Ramos (cell line): ENCODE measurements around the gene C12orf60.

Experiments used
- in situ Hi-C: fragments of 300-500 bp; cut with MboI; formaldehyde crosslinking; loops from one replicate; pipeline ENCODE4 v1.14.3; 2022; ENCODE audit warnings: low sequenced_read_pairs; ENCODE audit not compliant: unreplicated experiment

C12orf60 gene

DNA sequence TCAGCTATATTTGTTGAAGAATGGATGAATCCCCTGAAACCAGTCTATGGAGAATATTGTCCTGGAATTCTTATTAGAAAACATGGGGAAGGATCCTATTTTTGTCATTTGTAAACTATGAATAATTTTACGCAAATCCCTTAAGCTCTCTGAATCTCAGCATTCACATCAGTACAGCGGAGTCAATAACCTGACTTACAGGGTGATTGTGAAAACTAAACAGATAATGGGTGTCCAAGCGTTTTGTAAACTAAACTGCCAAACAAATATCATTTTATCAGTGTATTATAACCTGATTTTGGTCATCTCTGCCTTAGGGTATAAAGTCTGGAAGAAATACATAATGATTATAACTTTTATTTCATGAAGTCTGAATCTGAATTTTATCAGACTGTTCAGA lies 29.9 kb downstream of the C12orf60 start:
- in situ Hi-C loops, result loop anchor here (25.0 kb wide), 1 partner anchor 429 kb away; no protein-coding TSS in a partner anchor

DNA sequence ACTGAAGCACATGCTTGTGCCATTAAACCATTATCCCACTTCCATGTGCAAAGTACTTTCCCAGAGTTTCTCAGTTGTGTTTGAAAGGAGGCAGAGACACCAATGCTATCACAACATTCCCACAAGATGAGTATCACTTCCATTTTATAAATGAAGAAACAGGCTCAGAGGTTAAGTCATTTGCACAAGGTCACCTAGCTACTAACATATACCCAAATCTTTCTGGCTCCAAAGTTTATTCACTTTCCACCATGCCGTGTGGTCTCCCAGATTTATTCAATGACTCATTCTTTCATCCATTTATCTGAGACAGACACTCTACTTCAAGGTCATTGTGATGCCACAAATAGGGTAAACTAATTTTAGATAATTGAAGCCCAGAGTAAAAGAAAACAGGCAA lies 30.5 kb downstream of the C12orf60 start:
- in situ Hi-C loops, result loop anchor here (25.0 kb wide), 1 partner anchor 428 kb away; no protein-coding TSS in a partner anchor

DNA sequence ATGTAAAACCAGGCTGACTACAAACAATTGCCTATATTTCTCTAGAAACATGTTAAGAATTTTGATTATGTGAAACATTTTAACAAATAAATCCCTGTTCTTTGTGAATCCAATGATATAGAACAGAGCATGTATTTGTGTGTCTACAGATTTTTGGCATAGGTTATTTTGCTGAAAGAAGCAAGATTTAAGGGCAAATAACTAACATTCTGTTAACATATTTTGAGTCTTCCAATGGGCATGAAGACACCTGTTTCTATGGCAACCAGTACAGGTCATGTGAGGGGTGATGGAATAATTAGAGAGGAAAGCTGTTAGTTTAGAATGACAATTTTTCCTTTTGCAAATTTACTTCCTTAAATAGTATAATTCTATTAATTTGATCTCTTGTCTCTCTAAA lies 31.0 kb downstream of the C12orf60 start:
- in situ Hi-C loops, result loop anchor here (25.0 kb wide), 1 partner anchor 428 kb away; no protein-coding TSS in a partner anchor

DNA sequence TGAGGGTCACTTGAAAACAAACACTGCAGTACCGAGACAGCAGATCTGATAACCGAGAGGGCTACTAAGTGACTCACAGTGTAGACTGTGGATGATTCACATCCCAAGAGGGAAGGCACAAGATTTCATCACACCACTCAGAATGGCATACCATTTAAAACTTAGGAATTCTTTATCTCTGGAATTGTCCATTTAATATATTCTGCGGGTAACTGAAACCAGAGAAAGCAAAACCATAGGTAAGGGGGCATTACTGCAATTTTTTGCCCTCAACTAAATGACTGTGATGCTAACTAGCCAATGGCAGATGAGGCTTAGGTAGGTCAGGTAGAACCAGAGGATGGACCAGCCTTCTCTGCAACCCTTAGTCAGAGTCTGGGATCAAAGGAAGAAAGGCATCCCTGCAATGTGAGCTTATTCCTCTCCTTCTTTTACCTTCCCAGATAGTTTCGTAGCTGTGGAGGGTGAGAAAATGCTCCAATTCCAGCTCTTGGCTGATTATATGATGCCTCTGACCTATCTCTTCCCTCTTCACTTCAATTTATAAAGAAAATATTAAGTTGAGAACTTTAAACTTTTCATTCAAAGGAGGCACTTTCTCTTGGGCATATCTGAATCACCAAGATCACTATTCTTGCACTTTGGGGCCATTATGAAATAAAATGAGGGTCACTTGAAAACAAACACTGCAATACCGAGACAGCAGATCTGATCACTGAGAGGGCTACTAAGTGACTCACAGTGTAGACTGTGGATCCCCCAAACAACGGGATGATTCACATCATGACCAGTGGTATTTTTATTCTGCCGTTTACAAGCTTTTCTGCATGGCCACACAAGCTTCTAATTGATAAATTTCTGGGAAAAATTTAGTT lies 33.1 kb downstream of the C12orf60 start:
- in situ Hi-C loops, result loop anchor here (25.0 kb wide), 1 partner anchor 426 kb away; no protein-coding TSS in a partner anchor

DNA sequence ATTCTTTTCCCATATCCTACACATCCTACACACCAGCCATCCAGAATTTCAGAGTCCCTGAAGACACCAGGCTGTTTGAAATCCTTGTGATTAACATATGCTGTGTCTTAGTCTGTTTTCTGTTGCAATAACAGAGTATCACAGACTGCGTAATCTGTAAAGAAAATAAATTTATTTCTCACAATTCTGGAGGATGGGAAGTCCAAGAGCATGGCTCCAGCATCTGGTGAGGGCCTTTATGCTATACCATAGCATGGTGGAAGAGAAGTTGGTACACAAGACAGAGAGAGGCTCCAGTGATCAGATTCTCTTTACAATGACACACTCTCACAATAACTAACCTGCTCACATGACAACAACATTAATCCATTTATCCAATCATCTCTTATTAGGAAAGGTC lies 35.8 kb downstream of the C12orf60 start:
- in situ Hi-C loops, result loop anchor here (25.0 kb wide), 1 partner anchor 423 kb away; no protein-coding TSS in a partner anchor

DNA sequence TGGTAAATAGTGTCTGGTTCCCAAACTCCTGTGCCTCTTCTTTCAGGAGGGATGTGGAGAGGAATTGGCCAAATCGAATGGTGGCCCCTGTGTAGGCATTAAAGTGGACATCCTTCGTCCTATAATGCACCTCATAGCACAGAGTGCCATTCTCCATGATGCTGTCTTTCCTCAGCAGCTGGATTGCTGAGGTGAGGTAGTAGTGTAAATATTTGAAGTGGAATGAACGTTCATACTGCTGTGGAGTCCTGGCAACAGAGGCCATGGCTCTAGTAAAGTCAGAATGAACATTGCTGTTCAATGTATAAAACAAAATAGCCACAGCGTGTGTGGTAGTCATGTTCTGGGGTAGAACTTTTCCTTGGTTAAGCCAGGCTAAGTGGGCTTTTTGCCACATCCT lies 37.1 kb downstream of the C12orf60 start:
- in situ Hi-C loops, result loop anchor here (25.0 kb wide), 1 partner anchor 422 kb away; no protein-coding TSS in a partner anchor

DNA sequence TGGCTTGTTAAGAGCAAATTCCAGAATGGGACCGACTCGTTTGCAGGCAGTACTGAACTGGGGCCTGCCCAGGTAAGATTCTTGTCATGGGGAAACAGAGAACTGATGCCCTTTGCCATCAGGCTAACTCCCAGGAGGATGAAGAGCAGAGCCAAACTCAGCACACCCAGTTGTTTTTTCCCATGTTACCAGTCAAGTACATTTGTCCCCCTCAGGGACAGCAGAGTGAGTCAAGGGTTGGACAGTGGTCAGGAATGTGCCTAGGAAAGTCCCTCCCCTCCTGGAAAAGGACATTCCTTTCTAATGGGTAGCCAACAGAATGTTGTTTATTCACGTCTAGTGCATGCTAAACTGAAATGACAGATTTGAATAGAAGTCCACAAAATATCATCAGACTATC lies 38.3 kb downstream of the C12orf60 start:
- in situ Hi-C loops, result loop anchor here (25.0 kb wide), 1 partner anchor 421 kb away; no protein-coding TSS in a partner anchor

DNA sequence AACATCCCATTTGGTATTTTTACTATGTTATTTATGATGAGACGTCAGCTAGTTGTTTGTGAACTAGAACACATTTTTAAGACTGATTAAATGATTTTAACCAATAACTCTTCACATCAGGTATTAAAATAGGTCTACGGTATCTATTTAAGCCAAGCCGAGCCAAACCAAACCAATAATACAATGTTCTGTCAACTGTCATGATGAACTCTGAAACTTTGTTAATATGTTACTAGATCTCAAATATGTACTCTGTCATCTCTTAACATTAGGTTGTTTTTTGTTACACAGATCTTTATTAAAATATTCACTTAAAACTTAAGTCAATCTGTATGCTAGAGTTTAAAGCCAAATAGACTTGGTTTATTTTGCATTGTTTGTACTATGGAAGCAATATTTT lies 38.8 kb downstream of the C12orf60 start:
- in situ Hi-C loops, result loop anchor here (25.0 kb wide), 1 partner anchor 420 kb away; no protein-coding TSS in a partner anchor

DNA sequence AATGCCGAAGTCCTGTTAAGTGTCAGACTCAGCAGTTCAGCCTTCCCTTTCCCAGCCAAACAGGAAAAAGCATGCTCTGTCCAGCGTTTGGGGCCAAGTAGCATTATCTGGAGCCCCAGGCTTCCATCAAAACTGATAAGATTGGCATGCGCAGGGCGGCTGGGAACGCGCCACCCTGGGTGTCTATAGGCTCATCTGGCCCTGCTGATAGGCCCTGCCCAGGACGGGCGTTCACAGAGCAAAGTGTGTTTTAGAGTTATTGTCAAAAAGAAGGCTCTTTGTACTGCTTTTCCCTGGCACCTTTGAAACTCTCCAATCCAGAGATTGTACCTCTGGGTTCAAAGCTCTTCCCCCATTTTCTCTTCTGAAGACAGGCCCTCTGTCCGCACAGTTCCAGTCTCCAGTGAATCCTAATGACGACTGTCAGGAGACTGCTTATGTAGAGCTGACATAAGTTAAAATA lies 40.0 kb downstream of the C12orf60 start, which contains the start of gene ART4:
ART4 (minus strand) TSS at position 102 of the 463 bp plus-strand sequence. CDS start 413 bp downstream, outside the sequence.
- in situ Hi-C loops, result loop anchor here (25.0 kb wide), 1 partner anchor 419 kb away; no protein-coding TSS in a partner anchor

DNA sequence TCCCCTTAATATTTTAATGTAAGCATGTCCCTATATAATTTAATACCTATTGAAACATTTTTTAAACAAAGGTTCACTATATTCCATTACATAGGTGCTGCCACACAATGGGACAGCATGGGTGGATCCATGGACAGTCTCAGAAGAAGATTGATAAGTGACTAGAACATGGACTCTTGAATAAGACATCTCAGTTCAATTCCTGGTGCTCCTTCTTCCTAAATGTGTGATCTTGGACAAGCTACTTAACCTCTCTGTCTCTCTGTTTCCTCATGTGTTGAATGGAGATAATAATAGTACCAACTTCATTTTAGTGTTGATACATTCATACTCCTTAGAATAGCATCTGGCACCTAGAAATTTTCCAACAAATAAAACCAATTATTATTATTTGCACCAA lies 40.9 kb downstream of the C12orf60 start:
- in situ Hi-C loops, result loop anchor here (25.0 kb wide), 1 partner anchor 418 kb away; no protein-coding TSS in a partner anchor

DNA sequence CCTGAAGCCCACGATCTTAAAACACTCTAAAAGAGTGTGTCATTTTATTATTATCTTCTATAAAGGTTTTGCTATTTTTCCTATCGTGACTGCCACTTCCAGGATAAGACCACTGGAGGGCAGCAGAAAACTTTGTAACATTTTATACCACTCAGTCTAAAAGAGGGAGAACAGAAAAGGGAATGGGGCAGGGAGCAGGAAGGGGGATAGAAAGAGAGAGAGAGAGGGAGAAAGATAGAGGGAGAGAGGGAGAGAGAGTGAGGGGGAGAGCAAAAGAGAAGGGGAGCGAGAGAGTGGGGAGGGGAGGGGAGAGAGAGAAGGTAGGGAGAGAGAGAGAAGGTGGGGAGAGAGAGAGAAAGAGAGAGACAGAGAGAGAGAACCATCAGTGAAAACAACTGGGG lies 41.9 kb downstream of the C12orf60 start:
- in situ Hi-C loops, result loop anchor here (5.0 to 25.0 kb wide), 2 partner anchors 152 to 417 kb away; no protein-coding TSS in a partner anchor

DNA sequence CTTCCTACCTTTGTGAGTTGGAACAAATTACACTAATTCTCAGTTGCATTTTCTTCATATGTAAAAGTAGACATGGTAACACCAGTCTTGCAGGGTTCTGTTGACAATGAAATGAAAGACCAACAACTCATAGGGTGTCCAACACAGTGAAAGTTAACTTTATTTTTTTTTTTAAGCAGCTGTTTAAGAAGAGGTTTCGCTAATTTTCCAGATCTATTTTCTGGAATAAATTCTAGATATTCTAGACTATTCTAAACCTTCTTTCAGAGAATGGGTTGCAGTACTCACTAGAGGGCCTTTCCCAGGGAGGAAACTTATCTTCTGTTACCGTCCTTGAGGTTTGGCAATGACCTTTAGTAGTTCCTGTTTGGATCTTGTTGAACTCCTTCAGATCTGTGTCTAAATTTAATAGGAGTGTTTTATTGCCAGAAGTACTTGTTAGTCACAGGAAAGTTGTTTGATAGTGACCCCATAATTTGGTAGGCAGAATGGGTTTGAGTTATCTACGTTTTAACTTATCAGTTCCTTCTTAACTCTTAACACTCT lies 42.6 kb downstream of the C12orf60 start:
- in situ Hi-C loops, result loop anchor here (5.0 to 25.0 kb wide), 2 partner anchors 151 to 416 kb away; no protein-coding TSS in a partner anchor

DNA sequence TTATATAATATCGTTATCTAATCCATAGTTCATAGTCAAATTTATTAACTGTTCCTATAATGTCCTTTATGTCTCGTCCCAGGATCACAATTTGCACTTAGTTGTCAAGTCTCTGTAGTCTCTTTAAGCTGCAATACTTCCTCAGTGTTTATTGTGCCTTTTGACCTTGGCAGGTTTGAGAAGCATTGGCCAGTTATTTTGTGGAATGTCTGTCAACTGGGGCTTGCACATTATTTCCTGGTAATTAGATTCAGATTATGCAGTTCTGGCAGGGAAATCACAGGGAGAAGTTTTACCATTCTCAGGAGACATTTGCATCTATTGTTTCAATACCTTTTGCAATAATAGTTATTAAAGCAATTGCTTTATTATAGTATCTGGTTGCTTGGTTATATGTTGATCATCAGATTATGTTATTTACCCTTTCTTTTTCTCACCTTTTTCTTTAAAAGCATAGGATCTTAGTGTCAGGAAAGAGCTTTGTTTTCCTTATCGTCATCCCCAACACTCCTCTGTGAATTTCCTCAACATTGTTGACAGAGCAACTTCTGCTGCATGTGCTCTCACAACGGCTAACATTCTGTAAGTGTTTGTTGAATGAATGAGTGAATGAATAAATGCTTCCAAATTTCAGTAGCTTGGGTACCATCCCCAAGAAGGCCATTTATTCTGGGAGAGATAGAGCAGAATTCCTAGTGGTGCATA lies 43.6 kb downstream of the C12orf60 start:
- in situ Hi-C loops, result loop anchor here (5.0 to 25.0 kb wide), 2 partner anchors 150 to 415 kb away; no protein-coding TSS in a partner anchor

DNA sequence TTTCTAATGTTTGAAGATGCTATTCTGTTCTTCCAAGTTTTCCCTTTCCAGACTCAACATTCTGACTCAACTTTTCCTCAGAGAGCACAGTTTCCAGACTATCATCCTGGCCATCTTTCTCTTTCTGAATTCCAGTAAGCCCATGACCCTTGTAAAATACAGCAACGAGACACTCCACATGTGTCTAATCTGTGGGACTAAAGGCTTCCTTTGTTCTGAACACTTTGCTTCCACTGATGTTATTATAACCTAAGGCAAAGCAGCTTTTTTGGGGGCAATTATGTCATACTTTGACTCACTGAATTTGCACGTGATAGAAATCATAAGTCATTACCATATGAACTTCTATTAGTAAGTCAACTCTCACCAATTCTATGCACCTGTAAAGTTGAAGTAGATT lies 46.2 kb downstream of the C12orf60 start:
- in situ Hi-C loops, result loop anchor here (5.0 to 25.0 kb wide), 2 partner anchors 148 to 413 kb away; no protein-coding TSS in a partner anchor

DNA sequence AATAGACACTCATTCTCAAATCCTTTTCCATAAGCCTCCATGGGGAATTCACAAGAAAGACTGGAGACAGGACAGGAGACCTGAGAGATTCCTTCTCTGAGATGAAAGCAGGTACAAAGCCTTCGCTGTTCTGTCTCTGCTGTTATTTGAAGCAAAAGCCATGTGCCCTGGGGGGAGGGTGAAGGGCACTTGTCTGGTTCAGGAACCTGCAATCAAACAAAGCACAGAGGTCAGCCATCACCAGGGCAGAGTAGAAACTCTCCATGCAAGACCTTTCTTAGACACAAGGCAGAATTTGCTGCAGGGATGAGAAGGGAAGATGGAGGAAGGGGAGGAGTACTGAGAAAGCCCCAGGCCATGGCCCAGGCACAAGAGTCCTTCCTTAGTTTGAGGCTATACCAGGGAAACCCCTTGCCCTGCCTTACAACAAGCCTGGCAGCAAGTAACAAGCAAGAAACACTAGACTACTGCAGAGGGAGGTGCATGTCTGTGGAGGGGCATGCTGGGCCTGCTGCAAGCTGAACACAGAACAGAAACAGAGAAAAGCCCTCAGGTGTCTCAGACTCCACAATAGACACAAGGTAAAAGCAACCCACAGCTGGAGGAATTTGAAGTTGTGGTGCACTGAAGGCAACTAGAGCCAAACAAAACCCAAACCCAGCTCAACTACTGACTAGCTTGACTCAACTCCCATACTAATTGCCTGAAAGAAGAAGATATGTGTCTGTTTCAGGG lies 47.6 kb downstream of the C12orf60 start:
- in situ Hi-C loops, result no loop called here

DNA sequence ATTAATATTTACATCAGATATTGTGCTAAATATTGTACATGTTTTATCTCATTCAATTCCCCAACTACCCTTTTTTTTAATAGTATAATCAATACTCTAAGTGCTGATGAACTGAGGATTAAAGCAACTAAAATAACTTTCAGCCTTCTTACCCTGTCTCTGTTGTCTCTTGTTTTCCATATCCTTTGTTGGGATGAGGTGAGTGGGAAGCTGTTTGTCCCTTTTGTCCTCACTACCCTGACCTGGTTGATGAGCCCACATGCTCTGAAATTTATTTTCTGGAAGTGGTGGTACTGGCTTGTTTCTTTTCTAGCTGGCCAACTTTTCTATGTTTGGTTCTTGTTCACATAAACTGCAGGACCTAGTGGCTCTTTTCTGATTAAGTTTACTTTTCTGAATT lies 49.4 kb downstream of the C12orf60 start:
- in situ Hi-C loops, result no loop called here

DNA sequence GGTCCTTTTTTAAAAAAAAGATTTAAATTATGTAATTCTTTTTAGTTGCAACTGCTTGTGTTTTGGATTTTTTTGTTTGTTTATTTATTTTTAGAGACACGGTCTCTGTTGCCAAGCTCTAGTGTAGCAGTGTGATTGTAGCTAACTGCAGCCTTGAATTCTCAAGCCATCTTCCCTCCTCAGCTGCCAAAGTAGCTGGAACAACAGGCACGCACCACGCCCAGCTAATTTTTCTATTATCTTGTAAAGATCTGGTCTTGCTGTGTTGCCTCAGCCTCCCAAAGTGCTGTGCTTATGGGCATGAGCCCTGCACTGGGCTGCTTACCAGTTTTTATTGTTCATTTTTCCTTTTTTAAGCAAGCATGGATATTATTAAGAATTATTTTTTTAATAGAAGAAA lies 50.5 kb downstream of the C12orf60 start:
- in situ Hi-C loops, result no loop called here

DNA sequence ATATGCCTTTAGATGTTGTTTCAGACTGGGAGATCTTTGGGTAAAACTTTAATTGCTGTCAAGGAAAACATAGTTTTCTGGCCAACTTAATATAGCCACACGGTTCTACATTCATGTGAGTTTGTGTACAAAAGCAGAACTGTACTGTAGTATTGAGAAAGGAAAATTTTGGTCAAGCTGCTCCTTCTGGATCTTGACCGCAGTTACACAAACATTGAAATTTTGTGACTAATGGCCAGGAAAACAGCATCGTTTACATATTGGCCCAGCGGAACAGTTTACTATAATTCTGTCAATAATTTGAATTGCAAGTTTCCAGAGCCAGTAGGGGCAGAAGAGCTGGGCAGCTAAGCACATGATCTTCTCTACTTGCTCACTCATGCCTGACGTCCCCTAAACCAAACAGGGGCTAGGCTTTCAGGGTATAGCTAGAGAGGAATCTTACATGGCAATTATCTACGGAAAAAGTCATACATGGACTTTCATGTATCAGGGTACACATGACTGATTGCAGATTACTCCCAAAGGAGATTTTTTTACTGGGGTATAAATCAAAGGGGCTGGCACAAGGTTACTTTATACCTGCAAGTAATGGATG lies 51.2 kb downstream of the C12orf60 start:
- in situ Hi-C loops, result no loop called here

DNA sequence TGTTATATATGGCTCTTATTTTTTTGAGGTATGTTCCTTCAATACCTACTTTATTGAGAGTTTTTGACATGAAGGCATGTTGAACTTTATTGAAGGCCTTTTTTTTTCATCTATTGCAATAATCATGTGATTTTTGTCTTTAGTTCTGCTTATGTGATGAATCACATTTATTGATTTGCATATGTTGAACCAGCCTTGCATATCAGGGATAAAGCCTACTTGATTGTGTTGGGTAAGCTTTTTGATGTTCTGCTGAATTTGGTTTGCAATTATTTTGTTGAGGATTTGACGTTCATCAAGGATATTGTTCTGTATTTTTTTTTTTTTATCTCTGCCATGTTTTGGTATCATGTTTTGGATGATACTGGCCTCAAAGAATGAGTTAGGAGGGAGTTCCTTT lies 55.0 kb downstream of the C12orf60 start:
- in situ Hi-C loops, result no loop called here
